ENCODE data around the gene BST1. TPM values are rescaled to one million over a fixed set of nuclear protein-coding genes. Genes with fewer than 3 reads are reported as not detected.

Gene BST1
- total and polyA plus RNA-seq, 2 experiments from 2014 or later, result 0.99 to 1.8 TPM

- Histone ChIP-seq H3K4me1 (ENCODE audit: insufficient read depth) (no peaks in the 10 kb centered on the region), H3K4me2 (no peak overlapping the region), H4K20me1 (replicated peaks; ENCODE audit: insufficient read depth) (no peaks in the 10 kb centered on the region), H3K27ac (ENCODE audit: low read depth) (no peak overlapping the region), H3K79me2 (replicated peaks; ENCODE audit: insufficient read depth) (no peaks in the 10 kb centered on the region), H3K27me3 (ENCODE audit: insufficient read depth) (no peaks in the 10 kb centered on the region), H3K9me2 (ENCODE audit: insufficient read depth) (no peaks in the 10 kb centered on the region; the same call in 1 of the 2 replicates), H3K36me3 (ENCODE audit: insufficient read depth) (no peaks in the 10 kb centered on the region), H2AFZ (no peak overlapping the region), H3F3A (replicated peaks; ENCODE audit: low read depth) (no peaks in the 10 kb centered on the region), H3K4me3 (no peak overlapping the region)
- DNase-seq (ENCODE audit: low spot score), result no peak
- Mint-ChIP-seq H3K36me3 (ENCODE audit: low read depth) (no peaks in the 10 kb centered on the region), H3K4me1 (no peaks in the 10 kb centered on the region), H3K27ac (no peak overlapping the region), H3K27me3 (ENCODE audit: insufficient read depth, low read depth, poor library complexity) (peaks cover 1% of the 10 kb centered on the region), H3K4me3 (no peak overlapping the region), H3K9me3 (no peaks in the 10 kb centered on the region)
- TF ChIP-seq CREB1 (CRISPR knock-in tag; IDR thresholded peaks at IDR 0.05; ENCODE audit: low read depth), result no peak
- TF ChIP-seq, protein P1, sequence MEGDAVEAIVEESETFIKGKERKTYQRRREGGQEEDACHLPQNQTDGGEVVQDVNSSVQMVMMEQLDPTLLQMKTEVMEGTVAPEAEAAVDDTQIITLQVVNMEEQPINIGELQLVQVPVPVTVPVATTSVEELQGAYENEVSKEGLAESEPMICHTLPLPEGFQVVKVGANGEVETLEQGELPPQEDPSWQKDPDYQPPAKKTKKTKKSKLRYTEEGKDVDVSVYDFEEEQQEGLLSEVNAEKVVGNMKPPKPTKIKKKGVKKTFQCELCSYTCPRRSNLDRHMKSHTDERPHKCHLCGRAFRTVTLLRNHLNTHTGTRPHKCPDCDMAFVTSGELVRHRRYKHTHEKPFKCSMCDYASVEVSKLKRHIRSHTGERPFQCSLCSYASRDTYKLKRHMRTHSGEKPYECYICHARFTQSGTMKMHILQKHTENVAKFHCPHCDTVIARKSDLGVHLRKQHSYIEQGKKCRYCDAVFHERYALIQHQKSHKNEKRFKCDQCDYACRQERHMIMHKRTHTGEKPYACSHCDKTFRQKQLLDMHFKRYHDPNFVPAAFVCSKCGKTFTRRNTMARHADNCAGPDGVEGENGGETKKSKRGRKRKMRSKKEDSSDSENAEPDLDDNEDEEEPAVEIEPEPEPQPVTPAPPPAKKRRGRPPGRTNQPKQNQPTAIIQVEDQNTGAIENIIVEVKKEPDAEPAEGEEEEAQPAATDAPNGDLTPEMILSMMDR (conservative IDR thresholded peaks at IDR 0.05; ENCODE audit: low read depth in 2 of 2), result no peak
- TF ChIP-seq, protein P2, sequence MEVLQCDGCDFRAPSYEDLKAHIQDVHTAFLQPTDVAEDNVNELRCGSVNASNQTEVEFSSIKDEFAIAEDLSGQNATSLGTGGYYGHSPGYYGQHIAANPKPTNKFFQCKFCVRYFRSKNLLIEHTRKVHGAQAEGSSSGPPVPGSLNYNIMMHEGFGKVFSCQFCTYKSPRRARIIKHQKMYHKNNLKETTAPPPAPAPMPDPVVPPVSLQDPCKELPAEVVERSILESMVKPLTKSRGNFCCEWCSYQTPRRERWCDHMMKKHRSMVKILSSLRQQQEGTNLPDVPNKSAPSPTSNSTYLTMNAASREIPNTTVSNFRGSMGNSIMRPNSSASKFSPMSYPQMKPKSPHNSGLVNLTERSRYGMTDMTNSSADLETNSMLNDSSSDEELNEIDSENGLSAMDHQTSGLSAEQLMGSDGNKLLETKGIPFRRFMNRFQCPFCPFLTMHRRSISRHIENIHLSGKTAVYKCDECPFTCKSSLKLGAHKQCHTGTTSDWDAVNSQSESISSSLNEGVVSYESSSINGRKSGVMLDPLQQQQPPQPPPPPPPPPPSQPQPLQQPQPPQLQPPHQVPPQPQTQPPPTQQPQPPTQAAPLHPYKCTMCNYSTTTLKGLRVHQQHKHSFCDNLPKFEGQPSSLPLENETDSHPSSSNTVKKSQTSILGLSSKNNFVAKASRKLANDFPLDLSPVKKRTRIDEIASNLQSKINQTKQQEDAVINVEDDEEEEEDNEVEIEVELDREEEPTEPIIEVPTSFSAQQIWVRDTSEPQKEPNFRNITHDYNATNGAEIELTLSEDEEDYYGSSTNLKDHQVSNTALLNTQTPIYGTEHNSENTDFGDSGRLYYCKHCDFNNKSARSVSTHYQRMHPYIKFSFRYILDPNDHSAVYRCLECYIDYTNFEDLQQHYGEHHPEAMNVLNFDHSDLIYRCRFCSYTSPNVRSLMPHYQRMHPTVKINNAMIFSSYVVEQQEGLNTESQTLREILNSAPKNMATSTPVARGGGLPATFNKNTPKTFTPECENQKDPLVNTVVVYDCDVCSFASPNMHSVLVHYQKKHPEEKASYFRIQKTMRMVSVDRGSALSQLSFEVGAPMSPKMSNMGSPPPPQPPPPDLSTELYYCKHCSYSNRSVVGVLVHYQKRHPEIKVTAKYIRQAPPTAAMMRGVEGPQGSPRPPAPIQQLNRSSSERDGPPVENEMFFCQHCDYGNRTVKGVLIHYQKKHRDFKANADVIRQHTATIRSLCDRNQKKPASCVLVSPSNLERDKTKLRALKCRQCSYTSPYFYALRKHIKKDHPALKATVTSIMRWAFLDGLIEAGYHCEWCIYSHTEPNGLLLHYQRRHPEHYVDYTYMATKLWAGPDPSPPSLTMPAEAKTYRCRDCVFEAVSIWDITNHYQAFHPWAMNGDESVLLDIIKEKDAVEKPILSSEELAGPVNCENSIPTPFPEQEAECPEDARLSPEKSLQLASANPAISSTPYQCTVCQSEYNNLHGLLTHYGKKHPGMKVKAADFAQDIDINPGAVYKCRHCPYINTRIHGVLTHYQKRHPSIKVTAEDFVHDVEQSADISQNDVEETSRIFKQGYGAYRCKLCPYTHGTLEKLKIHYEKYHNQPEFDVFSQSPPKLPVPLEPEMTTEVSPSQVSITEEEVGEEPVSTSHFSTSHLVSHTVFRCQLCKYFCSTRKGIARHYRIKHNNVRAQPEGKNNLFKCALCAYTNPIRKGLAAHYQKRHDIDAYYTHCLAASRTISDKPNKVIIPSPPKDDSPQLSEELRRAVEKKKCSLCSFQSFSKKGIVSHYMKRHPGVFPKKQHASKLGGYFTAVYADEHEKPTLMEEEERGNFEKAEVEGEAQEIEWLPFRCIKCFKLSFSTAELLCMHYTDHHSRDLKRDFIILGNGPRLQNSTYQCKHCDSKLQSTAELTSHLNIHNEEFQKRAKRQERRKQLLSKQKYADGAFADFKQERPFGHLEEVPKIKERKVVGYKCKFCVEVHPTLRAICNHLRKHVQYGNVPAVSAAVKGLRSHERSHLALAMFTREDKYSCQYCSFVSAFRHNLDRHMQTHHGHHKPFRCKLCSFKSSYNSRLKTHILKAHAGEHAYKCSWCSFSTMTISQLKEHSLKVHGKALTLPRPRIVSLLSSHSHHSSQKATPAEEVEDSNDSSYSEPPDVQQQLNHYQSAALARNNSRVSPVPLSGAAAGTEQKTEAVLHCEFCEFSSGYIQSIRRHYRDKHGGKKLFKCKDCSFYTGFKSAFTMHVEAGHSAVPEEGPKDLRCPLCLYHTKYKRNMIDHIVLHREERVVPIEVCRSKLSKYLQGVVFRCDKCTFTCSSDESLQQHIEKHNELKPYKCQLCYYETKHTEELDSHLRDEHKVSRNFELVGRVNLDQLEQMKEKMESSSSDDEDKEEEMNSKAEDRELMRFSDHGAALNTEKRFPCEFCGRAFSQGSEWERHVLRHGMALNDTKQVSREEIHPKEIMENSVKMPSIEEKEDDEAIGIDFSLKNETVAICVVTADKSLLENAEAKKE (CRISPR knock-in tag; IDR thresholded peaks at IDR 0.05), result no peak
- no peak for TF ChIP-seq ZNF114 (CRISPR knock-in tag; IDR thresholded peaks at IDR 0.05)
- no peak for TF ChIP-seq NANOG (IDR thresholded peaks at IDR 0.05; ENCODE audit: borderline replicate concordance)
- TF ChIP-seq EZH2 (IDR thresholded peaks at IDR 0.05; ENCODE audit: low read depth, unreplicated experiment), result no peak
- no peak for TF ChIP-seq ETS1 (IDR thresholded peaks at IDR 0.05)
- TF ChIP-seq STAT1 (IDR thresholded peaks at IDR 0.05; ENCODE audit: unreplicated experiment), result no peak
- no peak for TF ChIP-seq REST (IDR thresholded peaks at IDR 0.05; ENCODE audit: unreplicated experiment)
- no peak for TF ChIP-seq ZNF331 (CRISPR knock-in tag; IDR thresholded peaks at IDR 0.05; ENCODE audit: low read depth)
- no peak for TF ChIP-seq JUNB (IDR thresholded peaks at IDR 0.05; ENCODE audit: unreplicated experiment)
- TF ChIP-seq EZH2phosphoT487 (IDR thresholded peaks at IDR 0.05; ENCODE audit: unreplicated experiment), result no peak
- TF ChIP-seq POLR2AphosphoS5 (IDR thresholded peaks at IDR 0.05; ENCODE audit: low read depth), result no peak
- no peak for ATAC-seq
These were observed 48.3 kb downstream of the BST1 start for GRCh38 chr4:15751153-15751552.

Data from GM23338 (cell line).